ENCODE results near the gene AP3M1.

Gene AP3M1

DNA sequence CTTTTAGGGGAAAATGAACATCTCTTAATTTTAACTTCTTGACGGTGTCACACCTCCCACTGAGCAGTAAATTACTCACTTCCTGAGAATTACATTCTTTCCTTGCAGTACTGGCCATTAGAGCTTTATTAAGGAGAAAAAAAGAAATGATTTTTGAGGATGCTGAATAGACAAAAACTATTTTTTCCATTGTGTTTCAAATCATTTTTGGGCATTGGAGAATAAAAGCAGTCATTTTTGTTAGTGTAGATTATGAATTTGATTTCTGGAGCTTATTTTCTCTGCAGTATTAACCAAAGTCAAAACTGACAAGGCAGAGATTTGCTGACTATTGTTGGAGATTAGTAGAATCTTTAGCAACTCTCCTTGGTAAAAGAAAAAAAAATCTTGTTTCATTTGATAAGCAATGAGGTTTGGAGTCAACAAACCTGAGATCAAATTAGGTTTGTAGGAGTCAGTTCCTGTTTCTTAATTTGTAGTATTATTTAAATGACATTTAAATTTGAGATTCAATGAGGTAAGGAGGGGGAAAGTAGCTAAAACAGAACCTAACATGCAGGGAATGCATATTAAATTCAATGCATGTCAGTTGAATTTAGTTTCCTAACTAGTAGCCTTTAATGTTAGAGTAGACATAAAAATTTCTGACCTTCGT, 70.6 kb downstream of the AP3M1 start:
- no peak for DNase-seq (ENCODE audit: low spot score)

DNA sequence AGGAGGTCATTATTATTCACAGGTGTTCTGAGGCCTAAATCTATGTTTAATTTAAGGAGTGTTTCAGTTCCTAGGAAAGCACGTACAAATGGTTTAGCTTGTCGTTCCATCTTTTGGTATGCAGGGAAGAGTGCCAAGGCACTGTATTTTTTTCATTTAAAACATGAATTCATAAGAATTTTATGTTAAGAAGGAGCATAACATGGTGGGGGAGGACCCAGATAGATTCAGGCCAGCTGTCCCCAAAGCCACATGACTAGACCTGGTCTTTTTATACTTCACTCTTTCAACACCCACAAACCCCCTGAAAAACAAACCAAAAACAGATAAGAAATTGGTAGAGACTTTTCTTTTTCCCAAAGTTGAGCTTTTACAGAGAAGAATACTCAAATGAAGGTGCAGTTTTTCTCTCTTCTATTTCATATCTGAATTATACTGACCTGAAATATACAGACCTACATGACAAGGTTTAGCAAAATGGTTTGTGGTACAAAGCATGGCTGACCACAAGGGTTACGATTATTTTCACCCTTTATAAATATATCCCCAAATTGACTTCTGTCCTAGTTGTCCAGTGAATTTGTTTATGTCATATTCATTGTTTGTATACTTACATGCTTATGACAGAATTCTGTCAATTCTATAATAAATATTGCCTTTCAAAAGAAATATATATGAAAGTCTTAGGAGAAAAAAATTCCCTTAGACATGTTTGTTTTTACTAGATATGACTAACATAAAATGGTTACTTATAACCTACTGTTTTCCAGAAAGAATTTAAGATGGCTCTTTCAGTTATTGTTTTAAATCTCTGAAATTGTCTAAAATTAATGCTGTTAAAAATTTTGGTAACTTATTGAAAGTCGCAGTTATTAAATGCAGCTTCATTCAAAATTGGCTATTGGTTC, 71.3 kb downstream of the AP3M1 start:
- no peak for DNase-seq (ENCODE audit: low spot score)

DNA sequence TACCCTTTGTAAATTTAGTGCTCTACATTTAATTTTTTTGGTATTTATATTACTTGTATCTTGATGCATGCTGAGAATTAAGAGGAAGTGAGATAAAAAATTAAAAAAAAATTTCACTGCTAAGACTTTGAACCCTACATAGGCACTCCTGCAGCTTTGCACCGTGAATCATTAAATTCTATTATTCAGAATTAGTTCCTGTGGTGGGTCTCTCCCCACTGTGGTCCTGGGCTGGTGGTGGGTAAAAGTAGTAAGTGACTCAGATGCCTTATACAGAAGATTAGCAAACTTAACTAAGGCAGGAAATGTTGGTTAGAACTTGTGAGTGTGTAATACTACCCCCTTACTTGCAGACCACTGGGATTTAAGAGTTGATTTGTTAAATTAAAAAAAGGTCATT, 72.6 kb downstream of the AP3M1 start:
- DNase-seq (ENCODE audit: low spot score) = no peak

DNA sequence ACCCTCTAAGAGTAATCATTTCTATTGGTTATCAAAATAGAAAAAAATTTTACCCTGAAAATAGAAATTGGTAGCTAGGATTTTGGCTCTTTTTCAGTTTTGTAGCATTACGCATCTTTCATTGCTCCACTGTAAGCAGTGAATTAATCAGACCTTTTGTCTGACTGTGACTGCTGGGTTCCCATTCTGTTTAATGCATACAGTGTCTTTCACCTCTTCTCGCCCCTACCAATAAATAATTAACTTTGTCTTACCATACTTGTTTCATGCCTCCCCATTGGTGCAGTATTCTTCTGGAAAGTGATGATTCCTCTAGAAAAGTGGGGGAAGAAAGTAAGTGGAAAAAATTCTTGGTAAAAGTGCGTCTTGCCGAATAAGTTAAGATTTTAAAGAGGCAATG, 73.2 kb downstream of the AP3M1 start:
- DNase-seq (ENCODE audit: low spot score) = no peak

DNA sequence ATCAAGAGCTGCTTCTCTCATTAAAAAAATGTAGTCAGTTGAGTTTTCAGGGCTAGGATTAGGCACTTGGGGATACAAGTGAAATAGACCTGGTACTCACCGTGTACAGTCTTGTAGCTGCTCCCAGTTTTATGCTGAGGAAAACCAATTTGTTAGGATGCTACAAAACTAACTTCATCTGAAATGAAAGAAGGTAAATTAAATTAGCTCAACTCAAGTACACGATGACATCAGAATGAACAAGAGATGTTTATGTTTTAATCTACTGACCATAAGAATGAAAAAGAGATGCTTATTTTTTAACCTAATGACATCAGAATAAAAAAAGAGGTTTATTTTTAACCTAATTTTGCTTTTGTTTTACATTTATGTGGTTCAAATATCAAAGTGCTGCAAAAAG, 73.7 kb downstream of the AP3M1 start:
- DNase-seq (ENCODE audit: low spot score) = no peak

DNA sequence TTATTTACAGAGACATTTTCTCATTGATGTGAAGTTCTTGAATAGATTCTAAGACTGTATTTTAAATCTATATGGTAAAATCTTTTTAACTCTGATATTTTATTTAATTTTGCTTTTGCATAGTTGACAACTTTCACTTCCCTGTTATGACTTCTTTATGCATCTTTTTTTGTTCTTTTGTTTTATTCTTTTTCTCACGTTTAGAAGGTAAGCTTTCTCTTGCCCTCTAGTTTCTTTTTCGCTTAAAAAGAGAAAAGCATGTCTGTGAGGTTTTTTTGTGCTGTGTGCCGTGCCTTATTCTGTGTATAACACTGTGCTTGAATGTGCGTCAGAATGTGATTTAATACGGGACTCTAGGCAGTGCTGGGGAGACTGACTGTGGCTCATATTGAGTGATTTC, 74.7 kb downstream of the AP3M1 start:
- no peak for DNase-seq (ENCODE audit: low spot score)

DNA sequence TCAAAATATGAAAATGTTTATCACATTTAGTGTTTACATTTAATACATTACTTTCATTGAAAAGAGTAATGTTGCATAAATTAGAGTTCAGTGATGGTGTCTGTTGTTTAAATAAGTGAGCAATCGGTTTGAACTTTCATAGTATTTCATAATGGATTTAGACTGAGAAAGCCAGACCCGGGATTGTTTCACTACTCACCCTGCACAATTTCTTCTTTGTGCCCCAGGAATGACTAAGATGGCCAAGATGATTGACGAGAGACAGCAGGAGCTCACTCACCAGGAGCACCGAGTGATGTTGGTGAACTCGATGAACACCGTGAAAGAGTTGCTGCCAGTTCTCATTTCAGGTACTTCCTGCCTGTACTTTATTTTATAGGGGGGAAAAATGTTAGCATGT, 78.1 kb downstream of the AP3M1 start:
- DNase-seq (ENCODE audit: low spot score) = no peak

DNA sequence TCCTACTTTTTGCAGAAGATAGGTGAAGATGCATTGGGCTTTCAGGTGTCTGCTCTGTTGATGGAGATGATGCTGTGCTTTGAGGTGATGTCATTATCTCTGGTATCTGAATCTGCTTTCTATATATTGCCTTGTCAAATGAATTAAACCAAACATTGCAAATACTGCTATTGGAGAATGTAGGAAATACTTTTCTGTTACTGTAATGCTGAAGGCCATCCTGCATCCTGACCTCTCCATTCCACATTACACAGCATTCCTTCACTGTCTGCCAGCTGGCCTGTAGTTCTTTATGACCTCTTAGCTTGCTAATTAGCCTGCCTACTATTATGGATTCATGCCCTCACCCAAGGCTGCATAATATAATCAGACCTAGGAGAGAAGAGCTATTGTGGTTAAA, 79.5 kb downstream of the AP3M1 start:
- no peak for DNase-seq (ENCODE audit: low spot score)

All from pons (tissue), 1 donor.